B cell (primary cell): ENCODE measurements around the gene CTNNB1.

ENCODE experiments used
- CTCF ChIP-seq: fragments of 200-600 bp; IDR thresholded peaks from one replicate; pipeline ENCODE4 v1.8.0; 2022; ENCODE audit warnings: antibody characterized with exemption, mild to moderate bottlenecking
- EZH2 ChIP-seq: IDR thresholded peaks from 2 replicates; pipeline ENCODE4 v1.6.1; 2012; ENCODE audit warnings: borderline replicate concordance, low read depth, mild to moderate bottlenecking, moderate library complexity, low read length; ENCODE audit not compliant: insufficient read depth, poor library complexity, severe bottlenecking

DNA sequence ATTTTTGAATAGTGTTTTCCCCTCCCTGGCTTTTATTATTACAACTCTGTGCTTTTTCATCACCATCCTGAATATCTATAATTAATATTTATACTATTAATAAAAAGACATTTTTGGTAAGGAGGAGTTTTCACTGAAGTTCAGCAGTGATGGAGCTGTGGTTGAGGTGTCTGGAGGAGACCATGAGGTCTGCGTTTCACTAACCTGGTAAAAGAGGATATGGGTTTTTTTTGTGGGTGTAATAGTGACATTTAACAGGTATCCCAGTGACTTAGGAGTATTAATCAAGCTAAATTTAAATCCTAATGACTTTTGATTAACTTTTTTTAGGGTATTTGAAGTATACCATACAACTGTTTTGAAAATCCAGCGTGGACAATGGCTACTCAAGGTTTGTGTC is 24.4 kb downstream of the CTNNB1 start:
- TF ChIP-seq EZH2 (no peak), CTCF (no peak)
